AG04450 (cell line): ENCODE measurements around the gene BMERB1. TPM values are rescaled to one million over a fixed set of nuclear protein-coding genes. Genes with fewer than 3 reads are reported as not detected.
A peak's percentile ranks its signal among the peaks of the same experiment; 100 is the strongest.

ENCODE experiments used
- CTCF ChIA-PET: fragments of 300-600, 350-600 bp; formaldehyde crosslinking; extraction: SDS; loops from one replicate; lab custom pipeline; 2022; ENCODE audit warnings: antibody characterized with exemption, inconsistent platforms; lab: Charles Lee
- POLR2A ChIA-PET: fragments of 350-600 bp; formaldehyde crosslinking; extraction: SDS; loops from one replicate; lab custom pipeline; 2021; ENCODE audit warnings: antibody characterized with exemption, inconsistent platforms; lab: Yijun Ruan, JAX
- DNase-seq: peaks from one replicate; pipeline ENCODE4 v3.0.0-alpha.2; 2011; ENCODE audit warnings: low read depth, low spot score
- H3K27ac ChIP-seq: one replicate; pipeline ENCODE4 v1.5.1; 2012; ENCODE audit warnings: low read depth, low read length, control low read depth
- H3K27me3 ChIP-seq: one replicate; pipeline ENCODE4 v1.6.0; 2012; ENCODE audit warnings: low read length; ENCODE audit not compliant: control insufficient read depth, insufficient read depth
- H3K4me3 ChIP-seq: 2 replicates; pipeline ENCODE4 v1.5.1; 2011; ENCODE audit warnings: mild to moderate bottlenecking, low read depth, low read length, control low read depth
- H3K9me3 ChIP-seq: 2 replicates; pipeline ENCODE4 v1.5.1; 2012; ENCODE audit warnings: low read length; ENCODE audit not compliant: control insufficient read depth, insufficient read depth
- polyA plus RNA-seq: library from polyadenylated mRNA; depleted of rRNA; stranded (reverse); fragments of >200 nt; gene quantifications from 2 replicates; pipeline ENCODE4 v1.2.3, GENCODE V29; 2011
- TF ChIP-seq, protein P1 (sequence below): IDR thresholded peaks from 2 replicates; pipeline ENCODE4 v1.5.1; 2011; ENCODE audit warnings: low read depth, low read length, control low read depth, inconsistent platforms

Gene BMERB1
- polyA plus RNA-seq, 1 experiment: 43.9 TPM

DNA sequence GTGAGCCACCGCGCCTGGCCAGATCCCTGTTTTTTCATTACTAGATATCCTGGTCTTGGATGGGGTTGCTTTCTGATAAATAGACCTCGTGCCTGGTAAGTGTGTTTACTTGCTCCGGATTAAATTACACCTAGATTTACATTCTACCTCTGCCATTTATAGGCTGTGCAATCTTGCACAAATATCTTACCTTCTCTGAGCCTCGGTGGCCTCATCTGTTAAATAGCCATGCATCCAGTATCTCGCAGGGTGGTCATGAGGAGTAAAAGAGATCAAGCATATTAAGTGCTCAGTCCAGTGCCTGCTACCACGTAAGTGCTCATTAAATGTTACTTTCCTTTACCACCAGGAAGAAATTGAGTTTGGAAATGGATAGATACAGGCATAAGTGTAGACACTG is 98.4 kb downstream of the BMERB1 start:
- ChIA-PET CTCF (no interaction called here), POLR2A (no interaction called here)
- H3K27ac ChIP-seq: no peak overlapping the region
- H3K27me3 ChIP-seq: no peaks in the 10 kb centered on the region
- TF ChIP-seq, protein P1, sequence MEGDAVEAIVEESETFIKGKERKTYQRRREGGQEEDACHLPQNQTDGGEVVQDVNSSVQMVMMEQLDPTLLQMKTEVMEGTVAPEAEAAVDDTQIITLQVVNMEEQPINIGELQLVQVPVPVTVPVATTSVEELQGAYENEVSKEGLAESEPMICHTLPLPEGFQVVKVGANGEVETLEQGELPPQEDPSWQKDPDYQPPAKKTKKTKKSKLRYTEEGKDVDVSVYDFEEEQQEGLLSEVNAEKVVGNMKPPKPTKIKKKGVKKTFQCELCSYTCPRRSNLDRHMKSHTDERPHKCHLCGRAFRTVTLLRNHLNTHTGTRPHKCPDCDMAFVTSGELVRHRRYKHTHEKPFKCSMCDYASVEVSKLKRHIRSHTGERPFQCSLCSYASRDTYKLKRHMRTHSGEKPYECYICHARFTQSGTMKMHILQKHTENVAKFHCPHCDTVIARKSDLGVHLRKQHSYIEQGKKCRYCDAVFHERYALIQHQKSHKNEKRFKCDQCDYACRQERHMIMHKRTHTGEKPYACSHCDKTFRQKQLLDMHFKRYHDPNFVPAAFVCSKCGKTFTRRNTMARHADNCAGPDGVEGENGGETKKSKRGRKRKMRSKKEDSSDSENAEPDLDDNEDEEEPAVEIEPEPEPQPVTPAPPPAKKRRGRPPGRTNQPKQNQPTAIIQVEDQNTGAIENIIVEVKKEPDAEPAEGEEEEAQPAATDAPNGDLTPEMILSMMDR: no peak
- DNase-seq: no peak
- H3K4me3 ChIP-seq: no peak overlapping the region
- no peaks in the 10 kb centered on the region for H3K9me3 ChIP-seq

DNA sequence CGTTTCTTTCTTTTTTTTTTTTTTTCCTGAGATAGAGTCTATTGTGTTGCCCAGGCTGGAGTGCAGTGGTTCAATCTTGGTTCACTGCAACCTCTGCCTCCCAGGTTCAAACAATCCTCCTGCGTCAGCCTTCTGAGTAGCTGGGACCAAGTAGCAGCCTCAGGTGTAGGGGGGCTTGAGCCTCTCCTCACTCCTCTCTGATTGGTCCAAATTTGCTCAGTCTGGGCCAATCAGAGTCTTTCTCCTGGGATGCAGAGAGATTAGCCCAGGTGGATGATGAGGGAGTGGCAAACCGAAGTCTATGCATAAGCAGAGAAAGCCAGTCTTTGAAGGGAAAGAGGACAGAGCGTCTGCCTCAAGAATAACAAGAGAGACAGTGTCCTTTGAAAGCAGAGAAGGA is 99.0 kb downstream of the BMERB1 start:
- DNase-seq: no peak
- TF ChIP-seq, protein P1: no peak
- ChIA-PET POLR2A (no interaction called here), CTCF (no interaction called here)
- no peak overlapping the region for H3K4me3 ChIP-seq
- no peaks in the 10 kb centered on the region for H3K9me3 ChIP-seq
- no peak overlapping the region for H3K27ac ChIP-seq
- H3K27me3 ChIP-seq: no peaks in the 10 kb centered on the region

DNA sequence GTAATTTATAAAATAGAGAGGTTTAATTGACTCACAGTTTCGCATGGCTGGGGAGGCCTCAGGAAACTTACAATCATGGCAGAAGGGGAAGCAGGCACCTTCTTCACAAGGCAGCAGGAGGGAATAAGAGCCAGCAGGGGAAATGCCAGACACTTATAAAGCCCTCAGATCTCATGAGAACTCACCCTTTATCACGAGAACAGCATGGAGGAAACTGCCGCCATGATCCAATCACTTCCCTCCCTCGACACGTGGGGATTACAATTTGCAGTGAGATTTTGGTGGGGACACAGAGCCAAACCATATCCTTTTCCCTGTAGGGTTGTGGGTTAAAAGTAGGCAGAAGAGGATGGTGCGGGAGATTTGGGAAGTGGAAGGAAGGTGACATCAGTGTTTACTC is 101.4 kb downstream of the BMERB1 start:
- Histone ChIP-seq H3K27me3 (no peaks in the 10 kb centered on the region), H3K27ac (no peak overlapping the region), H3K4me3 (no peak overlapping the region), H3K9me3 (no peaks in the 10 kb centered on the region)
- no peak for DNase-seq
- TF ChIP-seq, protein P1: no peak
- POLR2A ChIA-PET: no interaction called here
- CTCF ChIA-PET: no interaction called here

DNA sequence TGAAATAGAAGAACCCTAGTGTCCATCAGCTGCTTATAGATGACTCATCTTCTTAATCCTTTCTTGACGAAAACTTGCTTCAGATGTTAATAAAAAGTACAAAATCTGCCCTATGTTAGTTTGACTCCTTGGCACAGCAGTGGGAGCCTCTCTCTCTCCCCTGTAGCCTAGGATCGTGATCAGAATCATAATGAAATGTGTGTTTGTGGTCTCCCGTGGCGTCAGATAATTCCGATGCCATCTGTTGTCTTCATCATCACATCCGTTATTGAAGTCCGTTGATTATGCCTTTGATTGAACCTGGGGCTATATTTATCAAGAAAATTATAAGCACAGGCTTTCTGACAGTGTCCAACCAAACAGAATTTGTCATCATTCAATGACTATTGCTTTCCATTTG is 102.5 kb downstream of the BMERB1 start:
- no peak overlapping the region for H3K4me3 ChIP-seq
- no peak for DNase-seq
- H3K27me3 ChIP-seq: no peaks in the 10 kb centered on the region
- TF ChIP-seq, protein P1: no peak
- H3K9me3 ChIP-seq: no peaks in the 10 kb centered on the region
- ChIA-PET POLR2A (no interaction called here), CTCF (no interaction called here)
- no peak overlapping the region for H3K27ac ChIP-seq

DNA sequence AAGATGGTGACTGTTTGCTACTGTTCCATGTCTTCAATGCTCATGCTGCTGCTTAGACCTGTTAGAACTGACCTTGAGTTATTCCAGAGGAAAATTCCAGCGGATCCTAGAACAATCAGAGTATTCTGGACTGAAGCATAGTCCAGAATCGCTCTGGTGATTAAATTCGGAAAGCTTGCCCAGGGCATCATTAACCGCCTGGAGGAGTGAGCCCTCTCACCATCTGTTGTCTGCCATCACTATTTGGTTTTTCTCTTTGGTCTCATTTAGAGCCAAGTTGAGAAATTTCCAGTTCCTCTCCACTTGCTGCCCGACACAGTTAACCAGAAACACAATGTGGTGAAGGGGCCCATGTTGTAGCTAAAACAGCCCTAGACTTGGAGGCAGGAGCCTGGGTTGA is 104.1 kb downstream of the BMERB1 start:
- TF ChIP-seq, protein P1: no peak
- Histone ChIP-seq H3K27me3 (no peaks in the 10 kb centered on the region), H3K27ac (peak overlapping the region; percentile 21), H3K4me3 (no peak overlapping the region), H3K9me3 (peaks cover 10% of the 10 kb centered on the region)
- DNase-seq: no peak
- POLR2A ChIA-PET: interaction anchor here (0.8 kb wide), 1 partner anchor 49 kb away, joined by 4 read pairs; no protein-coding TSS in a partner anchor
- CTCF ChIA-PET: no interaction called here
